HL-60/S4 (cell line): ENCODE measurements around the gene PLIN4.

Experiments used
- in situ Hi-C: fragments of 300-500 bp; cut with MboI; formaldehyde crosslinking; loops from 2 replicates; pipeline ENCODE4 v1.14.3; 2022; ENCODE audit warnings: low sequenced_read_pairs

The PLIN4 gene

DNA sequence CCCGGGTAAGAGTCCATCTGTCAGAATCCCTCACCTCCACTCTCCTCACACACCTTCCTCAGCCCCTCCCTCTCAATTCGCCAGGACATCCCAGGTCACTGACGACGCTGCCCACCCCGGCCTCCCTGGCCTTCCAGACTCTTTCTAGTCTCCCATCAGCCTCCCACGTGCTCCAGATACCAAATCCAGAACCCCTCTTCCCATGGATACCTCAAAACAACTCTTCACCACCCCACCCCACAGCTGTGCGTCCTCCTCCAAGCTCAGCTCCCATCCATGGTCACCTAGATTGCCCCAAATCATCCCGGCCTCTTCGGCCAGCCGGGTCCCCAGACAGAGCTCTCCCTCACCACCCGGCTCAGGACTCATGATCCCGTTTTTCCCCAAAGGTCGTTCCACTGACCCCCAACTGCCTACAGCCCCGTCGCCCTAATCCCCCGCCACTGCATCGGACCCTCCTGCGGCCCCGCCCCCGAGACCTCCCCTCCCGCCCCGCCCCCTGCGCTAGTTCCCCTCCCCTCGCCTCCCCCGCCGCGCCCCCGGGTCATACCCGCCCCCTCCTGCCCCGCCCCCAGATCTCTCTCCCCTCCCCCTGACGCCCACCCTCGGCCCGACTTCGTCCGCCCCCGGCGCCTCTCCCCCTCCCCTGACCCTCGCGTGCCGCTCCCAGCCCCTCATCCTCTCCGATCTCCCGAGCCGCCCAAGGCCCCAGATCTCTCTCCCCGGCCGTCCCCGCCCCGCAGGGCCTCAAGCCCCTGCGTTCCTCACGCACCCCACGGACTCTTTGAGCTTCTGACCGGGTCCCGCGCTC is 61.2 kb downstream of the PLIN4 start:
- in situ Hi-C loops: no loop called here

DNA sequence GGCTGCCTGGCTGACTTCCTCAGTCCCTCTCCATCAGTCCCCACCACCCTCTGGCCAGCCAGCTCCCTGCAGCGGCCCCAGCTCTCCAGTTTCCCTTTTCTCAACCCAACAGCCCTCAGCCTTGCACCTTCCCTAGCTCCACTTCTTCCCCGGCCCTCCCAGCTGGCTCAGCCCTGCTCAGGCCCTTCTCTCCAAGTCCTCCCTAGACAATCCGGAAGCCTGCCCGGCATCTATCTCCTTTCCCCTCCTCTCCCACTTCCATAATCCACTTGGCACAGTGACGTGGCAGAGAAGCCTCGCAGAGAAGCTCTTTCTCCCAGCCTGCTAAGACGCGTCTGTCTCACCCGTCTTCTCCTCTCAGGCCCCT is 61.8 kb downstream of the PLIN4 start:
- in situ Hi-C loops: no loop called here

DNA sequence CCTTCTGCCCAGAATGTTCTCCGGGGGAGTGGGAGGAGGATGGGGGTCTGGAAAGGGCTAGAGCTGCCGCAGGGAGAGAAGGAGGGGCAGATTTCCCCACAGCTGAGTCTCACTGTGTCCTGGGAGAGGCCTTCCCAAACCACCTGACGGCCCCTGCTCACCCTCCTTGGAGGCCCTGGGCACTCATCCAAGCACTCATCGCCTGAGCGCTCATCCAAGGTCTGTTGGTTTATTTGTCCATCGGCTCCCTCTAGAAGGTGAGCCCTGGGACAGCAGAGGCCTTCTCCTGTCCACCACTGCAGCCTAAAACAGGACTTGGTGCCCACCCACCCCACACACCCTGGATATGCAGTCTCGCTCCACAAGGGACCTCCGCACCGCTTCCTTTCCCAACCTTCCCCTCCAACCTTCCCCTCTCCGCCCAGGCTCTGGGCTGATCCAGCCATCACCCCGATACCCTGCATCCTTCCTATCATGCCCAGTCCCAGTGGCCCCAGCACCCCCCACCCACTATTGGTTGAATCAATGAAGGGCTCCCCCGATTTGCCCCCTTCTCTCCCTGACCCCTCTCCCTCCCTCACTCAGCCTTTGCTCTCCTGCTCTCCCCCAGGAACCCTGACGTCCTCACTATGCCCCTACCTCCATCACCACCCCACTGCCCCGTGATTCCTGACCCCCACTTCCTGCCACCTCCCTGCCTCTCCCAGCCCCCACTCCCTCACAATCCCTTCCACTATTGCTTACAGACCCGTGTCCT is 62.4 kb downstream of the PLIN4 start:
- in situ Hi-C loops: no loop called here

DNA sequence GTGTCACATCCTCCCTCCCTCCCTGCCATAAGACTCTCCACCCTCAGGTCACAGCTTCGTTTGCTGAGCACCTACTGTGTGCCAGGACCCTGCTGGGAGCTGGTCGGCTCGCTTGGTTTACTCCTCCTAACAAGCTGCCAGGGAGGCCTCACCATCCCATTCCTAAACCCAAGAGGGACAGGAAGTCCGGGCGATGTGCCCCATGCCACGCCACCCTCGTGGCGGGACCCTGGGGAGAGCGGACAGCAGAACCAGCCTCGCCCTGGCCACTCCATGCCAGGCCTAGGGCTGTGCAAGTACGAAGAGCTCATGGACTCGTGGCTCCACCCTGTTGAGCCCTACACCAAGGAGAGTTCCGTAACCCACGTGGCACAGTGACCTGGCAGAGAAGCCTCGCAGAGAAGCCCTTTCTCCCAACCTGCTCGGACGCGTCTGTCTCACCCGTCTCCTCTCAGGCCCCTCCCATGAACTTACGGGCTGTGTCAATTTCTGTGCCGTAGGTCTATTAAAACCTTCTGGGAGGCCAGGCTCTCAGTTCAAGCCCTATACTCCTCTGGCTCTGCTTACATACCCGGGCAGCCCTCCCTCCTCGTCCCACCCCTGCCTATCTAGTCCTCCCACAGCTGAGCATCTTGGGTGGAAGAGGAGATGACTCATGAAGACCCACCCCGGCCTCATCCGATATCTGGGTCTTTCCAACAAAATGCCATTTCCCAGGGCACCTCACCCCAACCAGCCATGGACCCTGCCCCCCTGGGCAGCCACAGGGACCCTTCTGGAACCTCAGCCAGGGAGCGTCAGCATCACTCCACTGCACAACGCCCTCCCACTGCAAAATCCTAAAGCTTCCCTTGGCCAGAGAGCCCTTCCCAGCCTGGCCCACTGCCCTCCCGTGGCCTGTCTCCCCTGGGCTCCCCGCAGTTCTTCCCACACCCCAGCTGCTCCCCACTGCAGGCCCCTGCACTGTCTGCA is 63.3 kb downstream of the PLIN4 start:
- in situ Hi-C loops: no loop called here

DNA sequence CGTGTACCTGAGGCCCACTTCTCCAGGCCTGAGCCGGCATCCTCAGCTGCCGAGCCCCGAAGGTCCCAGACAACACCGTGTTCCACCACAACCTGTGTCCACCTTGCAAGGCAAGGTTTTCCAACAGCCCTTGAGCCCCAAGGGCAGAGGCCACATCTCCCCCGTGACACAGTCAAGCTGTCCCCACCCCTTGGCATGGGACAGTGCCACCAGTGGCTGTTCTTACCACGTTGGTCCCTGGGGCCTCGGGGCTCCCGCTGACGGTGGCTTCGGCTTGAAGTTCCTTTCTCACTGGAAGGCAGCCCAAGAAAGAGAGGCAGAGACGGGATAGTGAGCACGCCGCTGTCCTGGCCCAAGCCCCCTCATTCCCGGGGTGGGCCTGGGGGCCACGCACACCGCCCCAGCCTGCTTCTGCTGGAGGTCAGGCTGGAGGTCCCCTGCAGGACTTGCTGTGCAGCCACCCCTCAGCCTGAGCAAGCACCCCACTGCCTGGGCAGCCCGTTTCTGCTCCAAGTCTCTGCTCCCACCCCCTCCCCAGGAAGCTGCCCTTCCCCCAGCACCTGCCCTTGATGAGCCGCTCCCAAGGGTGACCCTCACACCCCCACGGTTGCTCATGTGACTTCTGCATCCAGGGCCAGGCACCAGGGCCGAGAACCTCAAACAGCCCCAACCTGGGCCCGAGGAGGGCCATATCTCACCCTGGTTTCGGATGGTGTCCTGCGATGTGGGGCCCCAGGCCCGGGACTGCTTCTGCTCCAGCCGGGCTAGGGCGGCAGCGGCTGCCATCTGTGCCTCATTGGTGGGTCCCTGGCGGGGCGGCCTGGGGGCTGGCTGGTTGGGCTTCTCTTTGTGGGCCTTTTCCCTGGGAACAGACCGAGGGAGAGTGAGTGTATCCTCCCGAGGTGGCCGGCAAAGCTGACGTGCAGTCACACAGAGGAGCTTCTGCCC is 64.8 kb downstream of the PLIN4 start:
- in situ Hi-C loops: no loop called here

DNA sequence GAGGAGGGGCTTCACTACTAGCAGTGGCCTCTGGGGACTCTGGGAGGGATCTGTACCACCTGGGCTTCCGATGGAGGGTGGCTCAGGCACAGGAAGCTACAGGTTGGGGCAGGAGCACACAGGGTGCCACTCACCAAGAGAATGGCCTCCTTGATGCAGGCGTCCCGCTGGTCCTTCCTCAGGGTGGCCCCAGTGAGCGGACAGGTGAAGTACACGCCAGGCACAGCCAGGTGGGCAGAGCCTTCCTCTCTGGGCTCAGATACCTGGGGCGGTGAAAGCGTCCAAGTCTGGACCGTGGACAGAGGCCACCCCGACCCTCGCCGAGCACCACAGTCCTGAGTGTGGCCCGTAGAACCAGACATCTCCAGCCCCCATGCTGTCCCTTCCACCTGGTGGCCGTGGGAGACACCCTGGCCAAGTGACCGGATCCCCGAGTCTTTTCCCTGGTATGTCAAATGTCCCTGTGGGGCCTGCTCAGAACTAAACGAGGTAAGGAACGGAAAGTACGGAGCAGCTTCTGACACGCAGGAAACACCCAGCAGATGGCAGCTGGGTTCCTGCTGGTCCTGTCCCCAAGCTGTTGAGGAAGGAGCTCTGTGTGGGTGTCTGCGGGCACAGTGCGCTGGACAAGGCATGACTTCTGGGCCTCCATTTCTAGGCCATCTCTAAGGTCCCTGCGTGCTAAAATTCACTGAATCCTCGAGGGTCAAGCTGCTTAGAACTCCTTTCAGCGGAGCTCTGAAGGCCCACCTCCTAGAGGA is 65.9 kb downstream of the PLIN4 start:
- in situ Hi-C loops: no loop called here
